ENCODE data around the gene ARPC4. TPM values are rescaled to one million over a fixed set of nuclear protein-coding genes. Genes with fewer than 3 reads are reported as not detected.

The ARPC4 gene
- polyA plus RNA-seq, 1 experiment = 200 TPM

DNA sequence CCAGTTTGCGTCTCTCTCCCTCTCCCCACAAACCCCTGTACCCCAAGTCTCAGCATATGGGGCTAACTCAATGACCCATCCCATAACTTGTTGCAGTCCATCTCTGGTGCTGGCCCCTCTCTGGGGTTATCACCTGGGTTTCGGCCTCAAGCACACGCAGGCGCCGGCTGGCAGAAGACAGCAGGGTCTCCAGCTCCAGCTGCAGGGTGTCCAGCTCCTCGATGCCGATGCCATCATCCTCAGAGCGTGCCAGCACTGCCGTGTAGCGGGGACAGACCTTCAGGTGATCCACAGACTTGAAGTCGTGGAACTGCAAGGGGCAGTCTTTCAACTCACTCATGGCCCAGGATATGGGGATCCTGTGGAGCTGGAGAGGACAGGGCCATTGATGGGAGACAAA is 1.8 kb upstream of the ARPC4 start:
- Histone ChIP-seq H3K4me3 (ENCODE audit: low read depth, low read length) (peak overlapping the region; percentile 99; the same call in 1 of the 2 replicates), H3K27ac (ENCODE audit: low read depth, low read length) (no peak overlapping the region), H3K9me3 (ENCODE audit: control insufficient read depth, insufficient read depth, low read length) (peaks cover 2% of the 10 kb centered on the region; the same call in 1 of the 2 replicates), H3K27me3 (ENCODE audit: control insufficient read depth, insufficient read depth, low read length) (no peaks in the 10 kb centered on the region)
- ChIA-PET CTCF (no interaction called here), POLR2A (no interaction called here)
- DNase-seq (ENCODE audit: low read depth, low spot score) = no peak
- TF ChIP-seq, protein P1, sequence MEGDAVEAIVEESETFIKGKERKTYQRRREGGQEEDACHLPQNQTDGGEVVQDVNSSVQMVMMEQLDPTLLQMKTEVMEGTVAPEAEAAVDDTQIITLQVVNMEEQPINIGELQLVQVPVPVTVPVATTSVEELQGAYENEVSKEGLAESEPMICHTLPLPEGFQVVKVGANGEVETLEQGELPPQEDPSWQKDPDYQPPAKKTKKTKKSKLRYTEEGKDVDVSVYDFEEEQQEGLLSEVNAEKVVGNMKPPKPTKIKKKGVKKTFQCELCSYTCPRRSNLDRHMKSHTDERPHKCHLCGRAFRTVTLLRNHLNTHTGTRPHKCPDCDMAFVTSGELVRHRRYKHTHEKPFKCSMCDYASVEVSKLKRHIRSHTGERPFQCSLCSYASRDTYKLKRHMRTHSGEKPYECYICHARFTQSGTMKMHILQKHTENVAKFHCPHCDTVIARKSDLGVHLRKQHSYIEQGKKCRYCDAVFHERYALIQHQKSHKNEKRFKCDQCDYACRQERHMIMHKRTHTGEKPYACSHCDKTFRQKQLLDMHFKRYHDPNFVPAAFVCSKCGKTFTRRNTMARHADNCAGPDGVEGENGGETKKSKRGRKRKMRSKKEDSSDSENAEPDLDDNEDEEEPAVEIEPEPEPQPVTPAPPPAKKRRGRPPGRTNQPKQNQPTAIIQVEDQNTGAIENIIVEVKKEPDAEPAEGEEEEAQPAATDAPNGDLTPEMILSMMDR (IDR thresholded peaks at IDR 0.05; ENCODE audit: low read depth, low read length) = no peak

DNA sequence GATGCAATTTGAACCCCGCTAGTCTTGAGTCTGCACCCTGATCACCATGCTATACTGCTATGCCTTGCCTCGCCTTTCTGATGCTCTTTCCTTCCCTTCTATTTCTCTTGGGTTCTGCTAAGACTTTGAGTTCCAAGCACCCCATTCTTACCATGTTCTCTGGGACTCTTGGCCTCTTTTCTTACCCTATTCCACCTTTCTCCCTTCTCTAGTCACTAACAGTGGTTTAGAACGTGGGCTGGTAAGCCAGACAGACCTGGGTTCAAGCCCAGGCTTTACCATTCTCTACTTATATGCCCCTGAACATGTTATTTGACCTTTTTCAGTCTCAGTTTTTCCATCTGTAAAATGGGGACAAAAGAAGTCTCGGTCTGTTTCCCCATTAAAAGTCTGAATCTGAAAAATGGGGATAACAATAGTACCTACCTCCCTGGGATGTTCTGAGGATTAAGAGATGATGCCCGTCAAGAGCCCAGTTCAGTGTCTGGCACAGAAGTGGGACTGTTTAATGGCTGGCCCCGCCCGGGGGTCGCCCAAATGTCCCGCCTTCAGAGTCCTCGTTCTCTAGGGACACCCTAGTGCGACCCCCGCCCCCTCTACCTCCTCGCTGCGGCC is 985 bp upstream of the ARPC4 start:
- ChIA-PET CTCF (interaction anchor here (0.6 to 1.1 kb wide), 3 partner anchors 18 to 154 kb away, joined by 3 to 4 read pairs (median 4); partner anchors contain the start of gene BRPF1), POLR2A (interaction anchor here (0.8 to 1.8 kb wide), 6 partner anchors 14 to 223 kb away, joined by 4 to 18 read pairs (median 8); partner anchors contain the start of genes BRPF1, CAMK1 and OGG1)
- TF ChIP-seq, protein P1 (IDR thresholded peaks at IDR 0.05; ENCODE audit: low read depth, low read length) = no peak
- Histone ChIP-seq H3K9me3 (ENCODE audit: control insufficient read depth, insufficient read depth, low read length) (peaks cover 2% of the 10 kb centered on the region; the same call in 1 of the 2 replicates), H3K4me3 (ENCODE audit: low read depth, low read length) (peak overlapping the region; percentile 99), H3K27me3 (ENCODE audit: control insufficient read depth, insufficient read depth, low read length) (no peaks in the 10 kb centered on the region), H3K27ac (ENCODE audit: low read depth, low read length) (peak overlapping the region; percentile 93)
- no peak for DNase-seq (ENCODE audit: low read depth, low spot score)

DNA sequence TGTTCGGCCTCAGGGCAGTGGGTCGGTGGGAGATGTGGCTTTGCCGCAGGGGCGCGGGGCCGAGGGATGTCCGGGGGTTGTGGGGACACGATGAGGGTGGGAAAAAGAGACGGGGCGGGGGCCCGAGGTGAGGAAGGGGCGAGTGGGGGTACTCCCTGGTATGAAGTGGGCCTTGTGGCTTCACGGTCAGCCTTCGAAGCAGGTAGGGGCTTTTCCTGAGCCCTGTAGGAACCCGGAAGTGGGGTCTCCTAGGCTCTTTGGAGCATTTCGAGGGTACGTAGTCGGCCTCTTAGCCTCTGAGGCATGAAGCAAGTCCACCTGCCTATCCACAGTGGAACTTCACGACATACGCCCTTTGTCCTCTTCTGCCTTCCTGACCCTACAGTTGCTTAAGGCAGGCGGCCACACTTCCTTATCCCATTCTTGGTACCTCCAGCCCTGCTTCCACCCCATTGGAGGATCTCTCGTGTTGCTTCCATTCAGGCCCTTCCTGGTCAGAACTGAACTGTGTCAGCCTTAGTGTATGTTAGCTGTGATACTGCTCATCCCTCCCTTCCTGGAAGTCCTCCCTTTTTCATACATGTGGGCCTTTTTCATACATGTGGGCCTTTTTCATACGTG is 389 bp downstream of the ARPC4 start:
- no peak for DNase-seq (ENCODE audit: low read depth, low spot score)
- POLR2A ChIA-PET = interaction anchor here (0.6 to 1.8 kb wide), 14 partner anchors 12 to 153 kb away, joined by 3 to 18 read pairs (median 4); partner anchors contain the start of genes BRPF1, CAMK1, CRELD1 and IL17RC
- Histone ChIP-seq H3K27ac (ENCODE audit: low read depth, low read length) (peak overlapping the region; percentile 93), H3K9me3 (ENCODE audit: control insufficient read depth, insufficient read depth, low read length) (peaks cover 2% of the 10 kb centered on the region; the same call in 1 of the 2 replicates), H3K4me3 (ENCODE audit: low read depth, low read length) (peak overlapping the region; percentile 99), H3K27me3 (ENCODE audit: control insufficient read depth, insufficient read depth, low read length) (no peaks in the 10 kb centered on the region)
- TF ChIP-seq, protein P1 (IDR thresholded peaks at IDR 0.05; ENCODE audit: low read depth, low read length) = no peak
- CTCF ChIA-PET = interaction anchor here (0.6 to 1.1 kb wide), 4 partner anchors 7 to 189 kb away, joined by 3 to 8 read pairs (median 4); no protein-coding TSS in a partner anchor

DNA sequence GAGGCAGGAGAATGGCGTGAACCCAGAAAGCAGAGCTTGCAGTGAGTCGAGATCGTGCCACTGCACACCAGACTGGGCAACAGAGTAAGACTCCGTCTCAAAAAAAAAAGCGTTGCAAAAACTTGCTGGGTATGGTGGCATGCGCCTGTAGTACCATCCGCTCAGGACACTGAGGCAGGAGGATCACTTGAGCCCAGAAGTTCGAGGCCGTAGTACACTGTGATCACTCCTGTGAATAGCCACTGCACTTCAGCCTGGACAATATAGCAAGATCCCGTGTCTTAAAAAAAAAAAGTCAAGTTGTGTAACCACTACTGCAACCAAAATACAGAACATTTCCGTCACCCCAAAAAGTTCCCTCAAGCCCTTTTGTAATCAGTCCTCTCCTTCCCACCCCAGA is 1.5 kb downstream of the ARPC4 start:
- H3K9me3 ChIP-seq (ENCODE audit: control insufficient read depth, insufficient read depth, low read length) = peaks cover 2% of the 10 kb centered on the region; the same call in 1 of the 2 replicates
- no peak for DNase-seq (ENCODE audit: low read depth, low spot score)
- ChIA-PET POLR2A (no interaction called here), CTCF (no interaction called here)
- no peak overlapping the region for H3K4me3 ChIP-seq (ENCODE audit: low read depth, low read length)
- H3K27me3 ChIP-seq (ENCODE audit: control insufficient read depth, insufficient read depth, low read length) = no peaks in the 10 kb centered on the region
- no peak overlapping the region for H3K27ac ChIP-seq (ENCODE audit: low read depth, low read length)
- TF ChIP-seq, protein P1 (IDR thresholded peaks at IDR 0.05; ENCODE audit: low read depth, low read length) = no peak

DNA sequence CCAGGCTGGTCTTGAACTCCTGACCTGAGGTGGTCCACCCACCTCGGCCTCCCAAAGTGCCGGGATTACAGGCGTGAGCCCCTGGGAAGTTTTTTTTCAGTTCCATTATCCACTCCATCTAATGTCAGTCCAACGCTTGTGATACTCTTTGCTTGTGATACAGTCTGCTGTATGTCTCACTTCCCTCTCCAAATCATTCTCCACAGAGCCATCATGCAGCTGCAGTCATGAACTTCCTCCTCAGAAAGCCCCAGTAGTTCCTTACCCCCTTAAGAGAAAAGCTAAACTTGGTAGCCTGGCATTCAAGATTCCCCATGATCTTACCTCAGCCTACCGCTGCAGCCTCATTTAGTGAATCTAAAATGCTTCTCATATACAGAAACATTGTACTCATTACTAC is 2.3 kb downstream of the ARPC4 start:
- no peaks in the 10 kb centered on the region for H3K27me3 ChIP-seq (ENCODE audit: control insufficient read depth, insufficient read depth, low read length)
- peaks cover 2% of the 10 kb centered on the region; the same call in 1 of the 2 replicates for H3K9me3 ChIP-seq (ENCODE audit: control insufficient read depth, insufficient read depth, low read length)
- CTCF ChIA-PET = no interaction called here
- TF ChIP-seq, protein P1 (IDR thresholded peaks at IDR 0.05; ENCODE audit: low read depth, low read length) = no peak
- POLR2A ChIA-PET = no interaction called here
- no peak for DNase-seq (ENCODE audit: low read depth, low spot score)
- no peak overlapping the region for H3K4me3 ChIP-seq (ENCODE audit: low read depth, low read length)
- no peak overlapping the region for H3K27ac ChIP-seq (ENCODE audit: low read depth, low read length)

All from AG04450 (cell line).